HG03442 (cell line): ENCODE results near the gene CAMTA1.
"Not testable (repeated sequence)": the region's sequence is repeated elsewhere in the genome, so short reads cannot be mapped to it uniquely, and the experiment has no call there.

Source experiments
- ATAC-seq: cut with Tn5 transposase; IDR thresholded peaks from one replicate; pipeline ENCODE4 v1.9.1; 2021; ENCODE audit warnings: mild to moderate bottlenecking, moderate library complexity; ENCODE audit not compliant: unreplicated experiment

CAMTA1 gene

GRCh38 chr1:7585216-7585907 is 800.1 kb downstream of the CAMTA1 start:
- no peak for ATAC-seq

GRCh38 chr1:7586031-7586941 is 801.0 kb downstream of the CAMTA1 start:
- no peak for ATAC-seq

GRCh38 chr1:7587108-7587772 is 802.0 kb downstream of the CAMTA1 start:
- no peak for ATAC-seq

- no peak for ATAC-seq
Measured at GRCh38 chr1:7587773-7588456, 802.7 kb downstream of the CAMTA1 start.

- no peak for ATAC-seq
Measured at GRCh38 chr1:7588457-7588827, 803.2 kb downstream of the CAMTA1 start.

- no peak for ATAC-seq
Measured at GRCh38 chr1:7589080-7589735, 804.0 kb downstream of the CAMTA1 start.

- no peak for ATAC-seq
Measured at GRCh38 chr1:7589774-7590425, 804.6 kb downstream of the CAMTA1 start.

- ATAC-seq, result no peak
Measured at GRCh38 chr1:7590426-7590790, 805.2 kb downstream of the CAMTA1 start.

GRCh38 chr1:7591565-7591964 is 806.3 kb downstream of the CAMTA1 start:
- ATAC-seq, result no peak

GRCh38 chr1:7592120-7592798 is 807.0 kb downstream of the CAMTA1 start:
- ATAC-seq, result no peak

- no peak for ATAC-seq
Measured at GRCh38 chr1:7594002-7594713, 808.9 kb downstream of the CAMTA1 start.

GRCh38 chr1:7594714-7595295 is 809.6 kb downstream of the CAMTA1 start:
- no peak for ATAC-seq

- ATAC-seq, result no peak
Measured at GRCh38 chr1:7595336-7595735, 810.1 kb downstream of the CAMTA1 start.

GRCh38 chr1:7596126-7596965 is 811.1 kb downstream of the CAMTA1 start:
- ATAC-seq, result no peak

- ATAC-seq, result not testable (repeated sequence)
Measured at GRCh38 chr1:7598058-7598457, 812.8 kb downstream of the CAMTA1 start.

- not testable (repeated sequence) for ATAC-seq
Measured at GRCh38 chr1:7604906-7605305, 819.7 kb downstream of the CAMTA1 start.

GRCh38 chr1:7606096-7606495 is 820.8 kb downstream of the CAMTA1 start:
- no peak for ATAC-seq

- no peak for ATAC-seq
Measured at GRCh38 chr1:7607097-7607496, 821.8 kb downstream of the CAMTA1 start.
